Thymus (tissue), 11 donors: ENCODE results near the gene PRH2. TPM values are rescaled to one million over a fixed set of nuclear protein-coding genes. Genes with fewer than 3 reads are reported as not detected.

Experiments used
- DNase-seq, 9 donors: peaks; one replicate each; pipeline ENCODE4 v3.0.0-alpha.2; 2013; ENCODE audit warnings: low spot score in 9 of 9, low read depth in 6 of 9, missing footprints in 1 of 9
- H3K27ac ChIP-seq, 2 donors: one replicate each; pipeline ENCODE4 v1.5.1; 2013; ENCODE audit warnings: control low read depth in 1 of 2, low read depth in 1 of 2, low read length in 1 of 2, mild to moderate bottlenecking in 1 of 2, moderate library complexity in 1 of 2
- H3K27me3 ChIP-seq, 2 donors: one replicate each; pipeline ENCODE4 v1.5.1; 2013; ENCODE audit warnings: low read length in 1 of 2; ENCODE audit not compliant: control insufficient read depth in 2 of 2, insufficient read depth in 1 of 2
- H3K36me3 ChIP-seq, 2 donors: one replicate each; pipeline ENCODE4 v1.5.1; 2013; ENCODE audit warnings: low read length in 1 of 2, mild to moderate bottlenecking in 1 of 2, moderate library complexity in 1 of 2; ENCODE audit not compliant: control insufficient read depth in 2 of 2, insufficient read depth in 2 of 2
- H3K4me1 ChIP-seq, 2 donors: one replicate each; pipeline ENCODE4 v1.5.1; 2013; ENCODE audit warnings: low read length in 2 of 2; ENCODE audit not compliant: control insufficient read depth in 2 of 2, insufficient read depth in 2 of 2
- H3K4me3 ChIP-seq, 2 donors: one replicate each; pipeline ENCODE4 v1.5.1; 2013; ENCODE audit warnings: low read length in 2 of 2, control low read depth in 1 of 2, mild to moderate bottlenecking in 1 of 2
- H3K9me3 ChIP-seq, 2 donors: one replicate each; pipeline ENCODE4 v1.5.1; 2013; ENCODE audit warnings: low read length in 1 of 2, mild to moderate bottlenecking in 1 of 2; ENCODE audit not compliant: control insufficient read depth in 2 of 2, insufficient read depth in 1 of 2
- whole genome bisulfite sequencing: extraction: QIAGEN DNeasy Blood & Tissue Kit; methylation state at CpG from one replicate; pipeline ENCODE4 v1.1.7; 2013; 5-methylcytosine and 5-hydroxymethylcytosine counted together
- polyA plus RNA-seq: library from polyadenylated mRNA; stranded (reverse); fragments of 200-250 nt; gene quantifications from one replicate; pipeline ENCODE4 v1.2.3, GENCODE V29; 2013
- total RNA-seq: library from RNA; stranded (reverse); fragments of 120-200 nt; gene quantifications from one replicate; pipeline ENCODE4 v1.2.4, GENCODE V29; 2013
- donor health status: healthy.

PRH2 gene
- total and polyA plus RNA-seq, 2 donors: 0.80 to 1.1 TPM

GRCh38 chr12:10943167-10943566 lies 14.1 kb downstream of the PRH2 start:
- no peak for DNase-seq
- no peaks in the 10 kb centered on the region for H3K27me3 ChIP-seq
- H3K9me3 ChIP-seq: no peaks in the 10 kb centered on the region
- peaks cover 0 to 12% of the 10 kb centered on the region in 2 donors for H3K4me1 ChIP-seq
- H3K4me3 ChIP-seq: no peak overlapping the region
- H3K27ac ChIP-seq: no peak overlapping the region
- over 99% methylated on average over 2 of the region's 2 CpGs for WGBS
- H3K36me3 ChIP-seq: no peaks in the 10 kb centered on the region

GRCh38 chr12:10952645-10953044 lies 23.6 kb downstream of the PRH2 start:
- no peaks in the 10 kb centered on the region for H3K27me3 ChIP-seq
- WGBS: over 99% methylated on average over 4 of the region's 4 CpGs
- no peaks in the 10 kb centered on the region for H3K36me3 ChIP-seq
- H3K4me1 ChIP-seq: no peaks in the 10 kb centered on the region
- no peaks in the 10 kb centered on the region for H3K9me3 ChIP-seq
- H3K27ac ChIP-seq: no peak overlapping the region
- no peak for DNase-seq
- H3K4me3 ChIP-seq: no peak overlapping the region

GRCh38 chr12:10956085-10956484 lies 27.0 kb downstream of the PRH2 start:
- DNase-seq: no peak
- Histone ChIP-seq H3K9me3 (no peaks in the 10 kb centered on the region), H3K27ac (no peak overlapping the region), H3K4me1 (no peaks in the 10 kb centered on the region), H3K4me3 (no peak overlapping the region), H3K27me3 (no peaks in the 10 kb centered on the region), H3K36me3 (no peaks in the 10 kb centered on the region)

- Histone ChIP-seq H3K27ac (no peak overlapping the region), H3K36me3 (no peaks in the 10 kb centered on the region), H3K9me3 (no peaks in the 10 kb centered on the region), H3K27me3 (no peaks in the 10 kb centered on the region), H3K4me3 (no peak overlapping the region), H3K4me1 (no peaks in the 10 kb centered on the region)
- DNase-seq: no peak
Observed at GRCh38 chr12:10957741-10958140, 28.7 kb downstream of the PRH2 start.

- DNase-seq: no peak
- no peaks in the 10 kb centered on the region for H3K9me3 ChIP-seq
- H3K4me1 ChIP-seq: no peaks in the 10 kb centered on the region
- no peak overlapping the region for H3K27ac ChIP-seq
- 99% methylated on average over 2 of the region's 2 CpGs for WGBS
- no peak overlapping the region for H3K4me3 ChIP-seq
- no peaks in the 10 kb centered on the region for H3K36me3 ChIP-seq
- H3K27me3 ChIP-seq: no peaks in the 10 kb centered on the region
Observed at GRCh38 chr12:10959804-10960203, 30.8 kb downstream of the PRH2 start.

- peak in 4 of 9 donors; percentile 0 to 55 (median 12) for DNase-seq
- Histone ChIP-seq H3K9me3 (no peaks in the 10 kb centered on the region), H3K27ac (no peak overlapping the region), H3K27me3 (no peaks in the 10 kb centered on the region), H3K4me1 (no peaks in the 10 kb centered on the region), H3K36me3 (no peaks in the 10 kb centered on the region), H3K4me3 (no peak overlapping the region)
- WGBS: 13% methylated on average over 4 of the region's 4 CpGs
Observed at GRCh38 chr12:10960211-10960610, 31.2 kb downstream of the PRH2 start.

- Histone ChIP-seq H3K27me3 (no peaks in the 10 kb centered on the region), H3K27ac (no peak overlapping the region), H3K36me3 (no peaks in the 10 kb centered on the region), H3K4me3 (no peak overlapping the region), H3K4me1 (no peaks in the 10 kb centered on the region), H3K9me3 (peaks cover 0 to 4% of the 10 kb centered on the region in 2 donors)
- 92% methylated on average over 1 of the region's 1 CpG for WGBS
- no peak for DNase-seq
Observed at GRCh38 chr12:10965476-10965875, 36.4 kb downstream of the PRH2 start.

- no peak overlapping the region for H3K4me3 ChIP-seq
- H3K4me1 ChIP-seq: no peaks in the 10 kb centered on the region
- no peaks in the 10 kb centered on the region for H3K27me3 ChIP-seq
- H3K27ac ChIP-seq: no peak overlapping the region
- H3K9me3 ChIP-seq: peaks cover 0 to 4% of the 10 kb centered on the region in 2 donors
- H3K36me3 ChIP-seq: no peaks in the 10 kb centered on the region
- DNase-seq: no peak
Observed at GRCh38 chr12:10966314-10966713, 37.3 kb downstream of the PRH2 start.

GRCh38 chr12:10967409-10967808 lies 38.4 kb downstream of the PRH2 start:
- Histone ChIP-seq H3K36me3 (no peaks in the 10 kb centered on the region), H3K27ac (no peak overlapping the region), H3K27me3 (no peaks in the 10 kb centered on the region), H3K9me3 (peaks cover 0 to 4% of the 10 kb centered on the region in 2 donors), H3K4me1 (no peaks in the 10 kb centered on the region), H3K4me3 (no peak overlapping the region)
- 96% methylated on average over 2 of the region's 2 CpGs for WGBS
- no peak for DNase-seq
